RWPE1 (cell line): ENCODE data around the gene APOL3.
A peak's percentile ranks its signal among the peaks of the same experiment; 100 is the strongest.

Experiments used
- CTCF ChIA-PET: fragments of 350-600 bp; sonication (Branson Sonifier 250); formaldehyde crosslinking; extraction: SDS; loops from one replicate; lab custom pipeline; 2021; lab: Yijun Ruan, JAX
- POLR2A ChIA-PET: fragments of 400-600 bp; formaldehyde crosslinking; extraction: SDS; loops from one replicate; lab custom pipeline; 2020; ENCODE audit warnings: antibody characterized with exemption; ENCODE audit not compliant: low non-redundant PET; lab: Yijun Ruan, JAX
- DNase-seq: peaks from one replicate; pipeline ENCODE4 v3.0.0; 2012; ENCODE audit warnings: low spot score
- H3K27ac ChIP-seq: fragments of 450-650 bp; 2 replicates; pipeline ENCODE4 v1.5.1; 2017
- CTCF ChIP-seq: fragments of 450-650 bp; conservative IDR thresholded peaks from 2 replicates; pipeline ENCODE4 v1.5.1; 2017; ENCODE audit warnings: low read depth, mild to moderate bottlenecking

APOL3 gene

GRCh38 chr22:36198536-36198935, 38.0 kb upstream of the APOL3 start:
- POLR2A ChIA-PET: no interaction called here
- TF ChIP-seq CTCF: no peak
- H3K27ac ChIP-seq: no peak overlapping the region
- DNase-seq: no peak
- CTCF ChIA-PET: interaction anchor here (0.8 kb wide), 1 partner anchor 46 kb away, joined by 4 read pairs; no protein-coding TSS in a partner anchor

GRCh38 chr22:36197514-36198146, 37.1 kb upstream of the APOL3 start:
- CTCF ChIA-PET: interaction anchor here (0.7 to 0.8 kb wide), 2 partner anchors 17 to 45 kb away, joined by 3 to 4 read pairs; no protein-coding TSS in a partner anchor
- no peak for TF ChIP-seq CTCF
- no peak for DNase-seq
- POLR2A ChIA-PET: no interaction called here
- no peak overlapping the region for H3K27ac ChIP-seq

GRCh38 chr22:36197065-36197440, 36.5 kb upstream of the APOL3 start:
- POLR2A ChIA-PET: no interaction called here

GRCh38 chr22:36196254-36197064, 35.9 kb upstream of the APOL3 start:
- H3K27ac ChIP-seq: no peak overlapping the region
- POLR2A ChIA-PET: no interaction called here
- no peak for TF ChIP-seq CTCF
- DNase-seq: no peak
- CTCF ChIA-PET: no interaction called here

More at GRCh38 chr22:36197065-36197440, 36.5 kb upstream of the APOL3 start:
- TF ChIP-seq CTCF: no peak
- no peak overlapping the region for H3K27ac ChIP-seq
- CTCF ChIA-PET: no interaction called here
- no peak for DNase-seq

GRCh38 chr22:36194971-36195370, 34.4 kb upstream of the APOL3 start:
- ChIA-PET POLR2A (no interaction called here), CTCF (interaction anchor here (0.6 kb wide), 1 partner anchor 293 kb away, joined by 6 read pairs; no protein-coding TSS in a partner anchor)
- TF ChIP-seq CTCF: peak; percentile 51
- no peak overlapping the region for H3K27ac ChIP-seq
- DNase-seq: no peak

GRCh38 chr22:36194385-36194784, 33.8 kb upstream of the APOL3 start:
- ChIA-PET CTCF (interaction anchor here (0.6 kb wide), 1 partner anchor 294 kb away, joined by 6 read pairs; no protein-coding TSS in a partner anchor), POLR2A (no interaction called here)
- no peak for TF ChIP-seq CTCF
- no peak for DNase-seq
- no peak overlapping the region for H3K27ac ChIP-seq
